GM23248 (cell line): ENCODE measurements around the gene LILRB5. TPM values are rescaled to one million over a fixed set of nuclear protein-coding genes. Genes with fewer than 3 reads are reported as not detected.
"Not testable (repeated sequence)": the region's sequence is repeated elsewhere in the genome, so short reads cannot be mapped to it uniquely, and the experiment has no call there.

ENCODE experiments used
- DNase-seq: peaks from one replicate; pipeline ENCODE4 v3.0.0-alpha.2; 2015
- H2AFZ ChIP-seq: fragments of 200-600 bp; sonication (generic); 2 replicates; pipeline ENCODE4 v1.6.1; 2016; ENCODE audit warnings: antibody characterized with exemption
- H3F3A ChIP-seq: fragments of 200-600 bp; sonication (generic); 2 replicates; pipeline ENCODE4 v1.6.1; 2016; ENCODE audit warnings: mild to moderate bottlenecking, antibody characterized with exemption, mixed run types; ENCODE audit not compliant: insufficient read depth
- H3K27ac ChIP-seq: fragments of 200-600 bp; sonication (generic); 2 replicates; pipeline ENCODE4 v1.5.1; 2016; ENCODE audit warnings: mild to moderate bottlenecking
- H3K27me3 ChIP-seq: fragments of 200-600 bp; sonication (generic); replicated peaks from 2 replicates; pipeline ENCODE4 v1.6.1; 2016; ENCODE audit warnings: mild to moderate bottlenecking; ENCODE audit not compliant: insufficient read depth
- H3K36me3 ChIP-seq: fragments of 200-600 bp; sonication (generic); 2 replicates; pipeline ENCODE4 v1.6.1; 2016; ENCODE audit warnings: low read depth, mild to moderate bottlenecking
- H3K4me1 ChIP-seq: fragments of 200-600 bp; sonication (generic); 2 replicates; pipeline ENCODE4 v1.6.1; 2016; ENCODE audit warnings: mild to moderate bottlenecking; ENCODE audit not compliant: insufficient read depth
- H3K4me2 ChIP-seq: fragments of 200-600 bp; sonication (generic); one replicate; pipeline ENCODE4 v1.6.1; 2016; ENCODE audit warnings: mild to moderate bottlenecking; ENCODE audit not compliant: unreplicated experiment
- H3K4me3 ChIP-seq: fragments of 200-600 bp; sonication (generic); 2 replicates; pipeline ENCODE4 v1.5.1; 2016; ENCODE audit warnings: mild to moderate bottlenecking
- H3K79me2 ChIP-seq: fragments of 200-600 bp; sonication (generic); 2 replicates; pipeline ENCODE4 v1.6.1; 2016; ENCODE audit warnings: mild to moderate bottlenecking; ENCODE audit not compliant: insufficient read depth
- H3K9ac ChIP-seq: fragments of 200-600 bp; sonication (generic); 2 replicates; pipeline ENCODE4 v1.6.1; 2016; ENCODE audit warnings: mild to moderate bottlenecking
- H3K9me2 ChIP-seq: fragments of 200-600 bp; sonication (generic); 2 replicates; pipeline ENCODE4 v1.6.1; 2016; ENCODE audit warnings: mixed run types, mild to moderate bottlenecking, moderate library complexity; ENCODE audit not compliant: insufficient read depth
- H3K9me3 ChIP-seq: fragments of 200-600 bp; sonication (generic); one replicate; pipeline ENCODE4 v1.6.1; 2017; ENCODE audit warnings: low read depth
- H4K20me1 ChIP-seq: fragments of 200-600 bp; sonication (generic); 2 replicates; pipeline ENCODE4 v1.6.0; 2016; ENCODE audit not compliant: insufficient read depth
- EZH2 ChIP-seq: fragments of 200-600 bp; sonication (generic); IDR thresholded peaks from 2 replicates; pipeline ENCODE4 v1.6.1; 2018; ENCODE audit warnings: antibody characterized with exemption, mild to moderate bottlenecking; ENCODE audit not compliant: insufficient read depth, poor library complexity, severe bottlenecking
- EZH2phosphoT487 ChIP-seq: fragments of 200-600 bp; sonication (generic); IDR thresholded peaks from 2 replicates; pipeline ENCODE4 v1.6.1; 2018; ENCODE audit warnings: antibody characterized with exemption, moderate library complexity, mild to moderate bottlenecking, low read depth; ENCODE audit not compliant: insufficient read depth
- WGBS, 2 experiments: methylation state at CpG; one replicate each; pipeline ENCODE4 v1.1.6; 2015 to 2017; ENCODE audit warnings: low lambda C conversion rate in 2 of 2, low coverage in 1 of 2; ENCODE audit errors: missing lambda C conversion rate in 2 of 2; 5-methylcytosine and 5-hydroxymethylcytosine counted together
- in situ Hi-C: fragments of 300-500 bp; cut with MboI; formaldehyde crosslinking; loops from 2 replicates; pipeline ENCODE4 v1.15.0; 2020
- polyA plus RNA-seq: library from polyadenylated mRNA; unstranded; fragments of >200 nt; fragmentation: Nextera tagmentation; extraction: Ambion mirVana; gene quantifications from 2 replicates; pipeline ENCODE4 v1.2.1, GENCODE V29; 2016
- total RNA-seq: library from RNA; depleted of rRNA; stranded (reverse); fragments of >200 nt; shearing (Covaris generic); gene quantifications from 2 replicates; pipeline ENCODE4 v1.2.3, GENCODE V29; 2014

Gene LILRB5
- total and polyA plus RNA-seq, 2 experiments from 2014 or later: not detected

DNA sequence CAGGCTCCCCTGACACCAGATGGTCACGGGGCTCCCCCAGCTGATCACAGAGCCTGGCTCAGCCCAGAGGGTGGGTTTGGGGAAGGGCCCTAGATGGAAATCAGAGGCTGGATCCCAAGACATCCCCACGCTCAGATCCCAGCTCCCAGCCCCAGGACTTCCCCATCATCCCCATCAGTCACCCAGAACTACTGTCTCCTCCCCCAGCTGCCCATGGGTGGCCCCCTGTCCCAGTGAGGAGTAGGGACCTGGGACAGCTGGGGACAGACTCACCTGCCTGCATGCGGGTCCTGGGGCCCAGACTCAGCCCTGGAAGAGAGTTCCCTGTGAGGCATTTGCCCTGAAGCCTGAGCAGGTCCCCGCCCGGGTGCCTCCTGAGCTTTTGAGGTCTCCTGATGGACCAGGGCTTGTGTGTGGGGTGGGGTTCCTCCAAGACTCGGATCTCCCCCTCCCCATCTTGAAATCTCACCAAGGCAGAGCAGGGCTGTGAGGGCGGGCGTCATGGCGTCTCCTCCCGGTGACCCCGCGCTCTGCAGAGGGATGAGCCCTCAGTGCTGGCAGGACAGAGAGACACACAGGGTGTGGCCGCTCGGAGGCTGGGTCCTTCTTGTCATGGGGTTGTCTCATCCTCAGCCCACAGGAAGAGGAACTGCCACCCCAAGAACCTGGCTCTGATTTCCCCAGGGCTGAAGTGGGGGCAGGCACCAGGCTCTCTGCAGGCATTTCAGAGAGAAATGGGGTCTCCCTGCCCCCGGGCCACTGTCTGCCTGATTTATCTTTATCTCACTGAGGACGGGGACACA, 34.4 kb downstream of the LILRB5 start, which contains the start of gene LILRB3:
Gene LILRB3, minus strand, starts transcription at position 534 of the 803 bp plus-strand sequence. Its CDS starts 31 bp downstream, at position 503.
- H4K20me1 ChIP-seq, H3K27ac ChIP-seq, H3K9ac ChIP-seq, H3K4me1 ChIP-seq, in situ Hi-C loops, H2AFZ ChIP-seq, DNase-seq, H3K4me3 ChIP-seq, H3K36me3 ChIP-seq, H3K4me2 ChIP-seq, H3K9me2 ChIP-seq, H3F3A ChIP-seq, H3K27me3 ChIP-seq, H3K79me2 ChIP-seq, H3K9me3 ChIP-seq: not testable (repeated sequence)
- 34 to 49% methylated on average over 14 to 15 of the region's 16 CpGs for WGBS, 2 experiments

DNA sequence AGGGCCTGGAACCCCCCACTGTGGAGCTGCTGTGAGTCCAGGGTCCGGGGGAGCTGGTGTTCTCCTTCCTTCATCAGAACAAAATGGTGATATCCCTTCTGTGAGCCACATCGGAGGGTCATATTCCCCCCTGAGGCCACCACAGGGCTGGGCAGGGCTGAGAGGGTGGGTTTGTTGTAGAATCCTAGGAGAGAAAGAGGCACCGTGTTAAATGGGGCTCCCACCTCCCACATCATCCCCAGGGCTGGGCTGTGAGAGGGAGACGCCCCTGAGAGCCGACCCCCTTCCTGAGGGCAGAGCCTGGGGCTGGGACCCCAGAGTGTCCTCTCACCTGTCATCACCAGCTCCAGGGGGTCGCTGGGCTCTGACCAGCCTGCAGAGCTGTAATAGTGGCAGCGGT, 35.1 kb downstream of the LILRB5 start:
- H3K9ac ChIP-seq, H3K9me3 ChIP-seq, H3K9me2 ChIP-seq, H3K4me1 ChIP-seq, H3K27me3 ChIP-seq, H3K27ac ChIP-seq, H3K36me3 ChIP-seq, H3K4me2 ChIP-seq, H4K20me1 ChIP-seq, H3F3A ChIP-seq, H3K4me3 ChIP-seq, H2AFZ ChIP-seq, DNase-seq, in situ Hi-C loops, H3K79me2 ChIP-seq: not testable (repeated sequence)
- 61 to 67% methylated on average over 6 to 7 of the region's 7 CpGs for WGBS, 2 experiments

DNA sequence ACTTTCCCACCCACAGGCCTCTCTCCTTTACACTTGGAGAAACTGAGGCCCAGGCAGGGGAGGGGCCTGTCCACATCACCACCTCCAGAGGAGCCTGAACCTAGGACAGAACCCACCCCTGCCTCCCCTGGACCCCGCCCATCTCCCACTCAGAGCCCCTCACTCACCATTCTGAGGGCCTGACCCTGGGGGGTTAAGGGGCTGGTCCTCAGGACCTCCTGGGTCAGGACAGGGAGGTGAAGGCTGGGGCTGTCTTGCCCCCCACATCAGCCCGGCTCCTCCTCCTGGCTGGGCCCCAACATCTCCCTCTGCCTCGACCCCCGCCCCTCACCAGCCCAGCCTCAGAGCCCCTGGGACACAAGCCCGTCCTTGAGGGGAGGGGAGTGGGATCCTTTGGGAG, 37.4 kb downstream of the LILRB5 start:
- H3K9me3 ChIP-seq, H3K9ac ChIP-seq, H3K4me3 ChIP-seq, H3K4me1 ChIP-seq, H3K36me3 ChIP-seq, H3F3A ChIP-seq, H3K27me3 ChIP-seq, H3K9me2 ChIP-seq, H4K20me1 ChIP-seq, H2AFZ ChIP-seq, in situ Hi-C loops, H3K27ac ChIP-seq, H3K79me2 ChIP-seq, DNase-seq, H3K4me2 ChIP-seq: not testable (repeated sequence)
- 80 to 100% methylated on average over 1 of the region's 5 CpGs for WGBS, 2 experiments

- Histone ChIP-seq H2AFZ (no peak overlapping the region), H3K4me1 (no peaks in the 10 kb centered on the region), H3K9me3 (no peaks in the 10 kb centered on the region), H3K27ac (no peak overlapping the region), H4K20me1 (no peaks in the 10 kb centered on the region), H3K79me2 (no peaks in the 10 kb centered on the region), H3F3A (no peaks in the 10 kb centered on the region), H3K27me3 (no peaks in the 10 kb centered on the region), H3K9me2 (no peaks in the 10 kb centered on the region), H3K4me2 (no peak overlapping the region), H3K9ac (no peak overlapping the region), H3K4me3 (no peak overlapping the region), H3K36me3 (no peaks in the 10 kb centered on the region)
- TF ChIP-seq EZH2 (no peak), EZH2phosphoT487 (no peak)
- in situ Hi-C loops: no loop called here
- no peak for DNase-seq
- WGBS, 2 experiments: 86 to 87% methylated on average over 27 of the region's 27 CpGs
Observed at GRCh38 chr19:54218960-54219661, 38.0 kb downstream of the LILRB5 start.

- H3K4me2 ChIP-seq: no peak overlapping the region
- no peaks in the 10 kb centered on the region for H3K9me3 ChIP-seq
- TF ChIP-seq EZH2: no peak
- TF ChIP-seq EZH2phosphoT487: no peak
- 50 to 61% methylated on average over 6 to 7 of the region's 8 CpGs for WGBS, 2 experiments
- no peaks in the 10 kb centered on the region for H3K79me2 ChIP-seq
- DNase-seq: no peak
- H3K4me1 ChIP-seq: no peaks in the 10 kb centered on the region
- no peaks in the 10 kb centered on the region for H3F3A ChIP-seq
- H4K20me1 ChIP-seq: no peaks in the 10 kb centered on the region
- H3K4me3 ChIP-seq: no peak overlapping the region
- H3K9me2 ChIP-seq: no peaks in the 10 kb centered on the region
- no peak overlapping the region for H3K9ac ChIP-seq
- H3K36me3 ChIP-seq: no peaks in the 10 kb centered on the region
- in situ Hi-C loops: no loop called here
- H2AFZ ChIP-seq: no peak overlapping the region
- no peaks in the 10 kb centered on the region for H3K27me3 ChIP-seq
- H3K27ac ChIP-seq: no peak overlapping the region
Observed at GRCh38 chr19:54218259-54218658, 38.8 kb downstream of the LILRB5 start.

- H3K4me1 ChIP-seq, H3K4me3 ChIP-seq, DNase-seq, H2AFZ ChIP-seq, H3K79me2 ChIP-seq, H3K36me3 ChIP-seq, H3K9me2 ChIP-seq, in situ Hi-C loops, H3K27me3 ChIP-seq, H4K20me1 ChIP-seq, H3F3A ChIP-seq, H3K27ac ChIP-seq, H3K4me2 ChIP-seq, H3K9me3 ChIP-seq, H3K9ac ChIP-seq: not testable (repeated sequence)
- WGBS, 2 experiments: 63 to 65% methylated on average over 17 to 18 of the region's 20 CpGs
Observed at GRCh38 chr19:54217517-54218247, 39.4 kb downstream of the LILRB5 start.
